Ectodermal cell (in vitro differentiated cells): ENCODE measurements around the gene CBX6.
A peak's percentile ranks its signal among the peaks of the same experiment; 100 is the strongest.
"Not testable (repeated sequence)": the region's sequence is repeated elsewhere in the genome, so short reads cannot be mapped to it uniquely, and the experiment has no call there.

Experiments used
- H3K27ac ChIP-seq: 2 replicates; pipeline ENCODE4 v1.7.0; 2013; ENCODE audit warnings: mild to moderate bottlenecking, low read depth, low read length; ENCODE audit not compliant: insufficient read depth, poor library complexity, severe bottlenecking
- H3K27me3 ChIP-seq: 2 replicates; pipeline ENCODE4 v1.7.0; 2013; ENCODE audit warnings: mild to moderate bottlenecking, low read length; ENCODE audit not compliant: insufficient read depth, control insufficient read depth, poor library complexity, severe bottlenecking
- H3K36me3 ChIP-seq: one replicate; pipeline ENCODE4 v1.7.0; 2013; ENCODE audit warnings: low read length; ENCODE audit not compliant: control insufficient read depth, insufficient read depth
- H3K4me1 ChIP-seq: one replicate; pipeline ENCODE4 v1.7.0; 2013; ENCODE audit warnings: low read length; ENCODE audit not compliant: control insufficient read depth, insufficient read depth
- H3K4me3 ChIP-seq: 2 replicates; pipeline ENCODE4 v1.7.0; 2013; ENCODE audit warnings: low read depth, low read length, control low read depth; ENCODE audit not compliant: insufficient read depth
- H3K9me3 ChIP-seq: 2 replicates; pipeline ENCODE4 v1.7.0; 2013; ENCODE audit warnings: mild to moderate bottlenecking, low read length, moderate library complexity; ENCODE audit not compliant: control insufficient read depth
- WGBS, 2 experiments: methylation state at CpG; one replicate each; pipeline ENCODE4 v1.1.7; 2013; ENCODE audit warnings: missing lambda C conversion rate in 2 of 2; 5-methylcytosine and 5-hydroxymethylcytosine counted together

CBX6 gene

DNA sequence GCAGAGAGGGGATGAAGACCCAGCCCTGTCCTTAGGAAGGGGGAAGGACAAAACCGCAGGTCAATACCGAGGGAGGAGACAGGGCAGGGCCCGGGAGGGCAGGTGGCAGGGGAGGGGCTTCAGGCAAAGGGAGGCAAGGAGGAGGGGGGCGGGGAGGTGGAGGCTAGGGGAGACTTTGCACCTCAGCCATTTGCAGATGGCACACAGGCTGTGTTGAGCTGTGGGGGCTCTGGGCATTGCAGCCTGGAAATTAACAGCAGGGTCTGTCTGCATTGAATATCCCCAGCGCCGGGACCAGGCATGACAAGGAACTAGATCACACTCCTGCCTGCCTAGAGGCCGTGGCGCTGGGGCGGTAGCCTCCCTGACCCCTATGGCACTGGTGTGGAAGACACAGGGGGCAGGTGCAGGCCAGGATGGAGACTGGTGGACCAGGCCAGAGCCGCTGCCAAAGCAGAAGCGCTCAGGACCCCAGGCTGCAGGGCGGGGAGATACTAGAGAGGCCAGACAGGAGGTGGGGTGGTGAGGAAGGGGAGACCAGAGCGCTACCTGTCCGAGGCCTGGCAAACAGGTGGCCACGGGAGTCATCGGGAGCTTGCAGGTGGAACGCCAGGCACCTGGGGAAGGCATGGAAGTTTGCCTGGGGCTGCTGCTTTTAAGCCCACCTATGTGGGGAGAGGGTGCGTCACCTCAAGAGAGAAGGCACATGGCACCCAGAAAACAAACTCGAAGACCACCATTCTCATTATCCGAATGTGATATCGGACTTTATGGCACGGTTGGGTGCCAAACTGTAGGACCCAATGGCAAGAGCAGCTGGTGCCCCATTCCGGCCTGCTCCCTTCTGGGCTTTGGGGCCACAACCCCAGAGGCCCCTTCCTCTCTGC is 11.5 kb downstream of the CBX6 start:
- Histone ChIP-seq H3K9me3 (no peaks in the 10 kb centered on the region), H3K27ac (no peak overlapping the region), H3K4me1 (peaks cover 45% of the 10 kb centered on the region), H3K36me3 (peaks cover 2% of the 10 kb centered on the region), H3K27me3 (peaks cover 3% of the 10 kb centered on the region), H3K4me3 (no peak overlapping the region)
- WGBS, 2 experiments = 76 to 78% methylated on average over 23 of the region's 23 CpGs

DNA sequence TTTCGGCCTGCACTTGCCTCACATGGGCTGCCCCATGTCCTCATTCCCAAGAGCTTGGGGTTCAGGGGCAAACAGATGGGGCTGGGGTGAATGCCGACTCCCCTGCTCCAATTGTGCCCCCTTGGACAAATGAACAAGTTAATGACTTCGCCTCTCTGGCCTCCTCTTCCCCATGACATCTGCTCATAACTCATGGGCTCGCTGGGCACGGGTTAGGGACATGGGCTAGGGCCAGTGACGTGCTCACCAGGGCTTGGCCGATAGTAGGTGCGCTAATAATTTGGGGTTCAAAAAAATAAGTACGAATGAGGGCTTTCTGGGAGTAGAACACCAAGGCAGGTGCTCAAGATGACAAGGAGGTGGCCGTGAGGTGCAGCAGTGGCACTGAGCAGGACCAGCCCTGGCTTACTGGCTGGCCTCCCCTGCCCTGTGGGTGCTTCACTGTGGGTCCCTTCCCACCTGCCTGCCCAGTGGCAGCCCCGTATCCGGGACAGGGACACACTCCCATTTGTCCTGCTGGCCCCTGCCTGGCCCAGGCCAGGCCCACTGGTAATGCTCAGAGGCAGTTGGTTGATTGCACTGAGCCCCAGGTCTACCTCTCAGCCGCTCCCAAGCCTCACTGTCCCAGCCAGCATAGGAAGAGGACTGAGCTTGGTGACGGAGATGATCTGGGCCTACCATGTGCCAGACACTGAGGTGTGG is 12.3 kb downstream of the CBX6 start:
- Histone ChIP-seq H3K4me3 (no peak overlapping the region), H3K27ac (no peak overlapping the region), H3K27me3 (peaks cover 3% of the 10 kb centered on the region), H3K36me3 (no peaks in the 10 kb centered on the region), H3K4me1 (peaks cover 38% of the 10 kb centered on the region), H3K9me3 (no peaks in the 10 kb centered on the region)
- WGBS, 2 experiments = 90% methylated on average over 14 of the region's 14 CpGs

DNA sequence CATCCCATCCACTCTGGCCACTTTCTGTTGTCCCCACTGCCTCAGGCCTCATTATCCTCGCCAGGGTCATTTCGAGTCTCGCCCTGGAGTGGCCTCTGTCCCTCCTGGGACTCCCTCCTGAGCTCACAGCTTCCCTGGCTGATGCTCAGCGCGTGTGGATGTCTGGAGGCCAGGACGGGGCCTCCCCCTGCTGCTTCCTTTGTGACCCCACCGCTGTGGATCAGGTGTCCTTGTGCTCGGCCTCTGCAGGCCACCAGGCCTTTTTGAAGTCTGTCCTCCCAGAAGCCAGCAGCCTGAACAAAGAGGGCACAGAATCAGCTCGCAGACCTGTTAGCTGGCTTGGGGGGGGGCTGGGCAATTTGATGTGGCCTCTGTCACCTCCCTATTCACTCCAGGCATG is 13.5 kb downstream of the CBX6 start:
- Histone ChIP-seq H3K27me3 (peaks cover 3% of the 10 kb centered on the region), H3K9me3 (no peaks in the 10 kb centered on the region), H3K27ac (peak overlapping the region; percentile 26), H3K36me3 (no peaks in the 10 kb centered on the region), H3K4me3 (no peak overlapping the region), H3K4me1 (peaks cover 34% of the 10 kb centered on the region)
- WGBS, 2 experiments = 20 to 21% methylated on average over 9 of the region's 9 CpGs

- H3K27me3 ChIP-seq = peaks cover 17% of the 10 kb centered on the region
These were observed 17.5 kb downstream of the CBX6 start for GRCh38 chr22:38854476-38854875.

DNA sequence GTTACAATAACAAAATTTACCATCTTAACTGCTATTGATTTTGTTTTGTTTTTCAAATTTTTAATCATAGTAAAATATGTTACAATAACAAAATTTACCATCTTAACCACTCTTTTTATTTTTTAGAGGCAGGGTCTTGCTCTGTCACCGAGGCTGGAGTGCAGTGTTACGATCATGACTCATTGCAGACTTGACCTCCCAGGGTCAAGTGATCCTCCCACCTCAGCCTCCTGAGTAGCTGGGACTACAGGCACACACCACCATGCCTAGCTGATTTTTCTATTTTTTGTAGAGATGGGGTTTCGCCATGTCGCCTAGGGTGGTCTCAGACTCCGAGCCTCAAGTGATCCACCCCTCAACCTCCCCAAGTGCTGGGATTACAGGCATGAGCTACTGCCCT is 18.1 kb downstream of the CBX6 start:
- Histone ChIP-seq H3K4me1 (peaks cover 14% of the 10 kb centered on the region), H3K27me3 (peaks cover 22% of the 10 kb centered on the region)
- WGBS, 2 experiments = 77 to 82% methylated on average over 5 of the region's 5 CpGs
- H3K9me3 ChIP-seq, H3K27ac ChIP-seq, H3K4me3 ChIP-seq, H3K36me3 ChIP-seq: not testable (repeated sequence)

More at GRCh38 chr22:38854476-38854875, 17.5 kb downstream of the CBX6 start:
- not testable (repeated sequence) for H3K36me3 ChIP-seq, H3K9me3 ChIP-seq, H3K4me3 ChIP-seq, H3K27ac ChIP-seq
- H3K4me1 ChIP-seq = peaks cover 14% of the 10 kb centered on the region
- 82 to 84% methylated on average over 6 of the region's 7 CpGs for WGBS, 2 experiments

DNA sequence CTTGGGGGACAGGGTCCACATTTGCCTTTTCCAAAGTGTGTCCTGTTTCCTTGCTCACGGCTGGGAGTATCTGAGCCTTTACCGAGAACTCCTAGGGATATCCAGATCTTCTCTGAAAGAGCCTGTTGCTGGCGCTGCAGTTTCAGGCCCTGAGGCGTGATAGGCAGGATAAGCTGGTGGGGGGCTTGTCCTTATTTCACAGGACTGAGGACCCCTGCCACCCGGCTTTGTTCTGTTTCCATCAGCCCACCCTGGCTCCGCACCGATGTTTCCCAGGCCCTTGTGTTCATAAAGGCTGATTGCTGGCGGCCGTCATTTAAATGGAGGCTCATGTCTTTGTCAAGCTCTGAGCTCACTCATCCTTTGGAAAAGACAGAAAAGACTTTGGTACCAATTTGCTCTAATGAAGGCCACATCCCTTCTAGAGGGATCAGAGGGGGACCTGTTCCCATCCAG is 18.8 kb downstream of the CBX6 start:
- 3% methylated on average over 9 of the region's 9 CpGs for WGBS, 2 experiments
- H3K9me3 ChIP-seq = no peaks in the 10 kb centered on the region
- no peak overlapping the region for H3K4me3 ChIP-seq
- H3K36me3 ChIP-seq = no peaks in the 10 kb centered on the region
- no peak overlapping the region for H3K27ac ChIP-seq
- peaks cover 8% of the 10 kb centered on the region for H3K4me1 ChIP-seq
- peaks cover 23% of the 10 kb centered on the region for H3K27me3 ChIP-seq

- Histone ChIP-seq H3K36me3 (no peaks in the 10 kb centered on the region), H3K4me1 (peaks cover 4% of the 10 kb centered on the region), H3K27me3 (peaks cover 27% of the 10 kb centered on the region), H3K9me3 (no peaks in the 10 kb centered on the region), H3K27ac (no peak overlapping the region), H3K4me3 (no peak overlapping the region)
- 100% methylated on average over 1 of the region's 1 CpG for WGBS, 2 experiments
These were observed 19.5 kb downstream of the CBX6 start for GRCh38 chr22:38852522-38852921.

GRCh38 chr22:38850941-38851849 is 20.8 kb downstream of the CBX6 start:
- Histone ChIP-seq H3K27ac (no peak overlapping the region), H3K9me3 (no peaks in the 10 kb centered on the region), H3K4me3 (no peak overlapping the region), H3K36me3 (no peaks in the 10 kb centered on the region), H3K4me1 (peaks cover 4% of the 10 kb centered on the region), H3K27me3 (peaks cover 27% of the 10 kb centered on the region)
- 68 to 69% methylated on average over 15 of the region's 15 CpGs for WGBS, 2 experiments

DNA sequence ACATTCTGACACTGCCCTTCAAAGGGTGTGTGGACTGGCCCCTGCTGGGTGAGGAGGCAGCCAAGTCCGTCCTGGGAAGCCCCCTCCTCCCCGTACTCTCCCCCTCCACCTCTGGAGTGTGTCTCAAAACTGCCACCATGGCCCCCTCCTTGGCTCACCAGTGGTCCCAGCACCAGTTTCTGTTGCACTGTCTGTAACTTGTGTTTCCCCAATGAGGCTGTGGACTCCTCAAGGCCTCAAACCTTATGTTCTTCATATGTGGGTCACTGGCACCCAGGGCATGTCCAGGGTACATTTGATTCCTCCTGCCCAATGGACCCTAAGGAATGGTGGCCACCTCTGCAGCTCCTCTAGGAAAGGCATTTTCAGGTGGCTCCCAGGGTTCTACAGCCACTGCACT is 21.6 kb downstream of the CBX6 start:
- peaks cover 4% of the 10 kb centered on the region for H3K4me1 ChIP-seq
- no peak overlapping the region for H3K4me3 ChIP-seq
- H3K36me3 ChIP-seq = no peaks in the 10 kb centered on the region
- H3K9me3 ChIP-seq = no peaks in the 10 kb centered on the region
- H3K27ac ChIP-seq = no peak overlapping the region
- H3K27me3 ChIP-seq = peaks cover 30% of the 10 kb centered on the region
- WGBS, 2 experiments = 72 to 75% methylated on average over 2 of the region's 2 CpGs
